Caki2 (cell line): ENCODE data around the gene ASH1L. TPM values are rescaled to one million over a fixed set of nuclear protein-coding genes. Genes with fewer than 3 reads are reported as not detected.
"Not testable (repeated sequence)": the region's sequence is repeated elsewhere in the genome, so short reads cannot be mapped to it uniquely, and the experiment has no call there.

ENCODE experiments used
- DNase-seq: peaks from one replicate; pipeline ENCODE4 v3.0.0-alpha.2; 2015; ENCODE audit warnings: low read depth
- in situ Hi-C: cut with HindIII; loops from 2 replicates; pipeline ENCODE4 v1.10.0; 2016; ENCODE audit warnings: low sequenced_read_pairs, low pct_unique_long_range_greater_than_20kb, mixed read lengths
- total RNA-seq: library from RNA; depleted of rRNA; stranded (reverse); fragments of >200 nt; shearing (Covaris generic); gene quantifications from 2 replicates; pipeline ENCODE4 v1.2.3, GENCODE V29; 2014; ENCODE audit warnings: low replicate concordance

ASH1L gene
- total RNA-seq, 1 experiment from 2014 or later = 9.7 TPM

DNA sequence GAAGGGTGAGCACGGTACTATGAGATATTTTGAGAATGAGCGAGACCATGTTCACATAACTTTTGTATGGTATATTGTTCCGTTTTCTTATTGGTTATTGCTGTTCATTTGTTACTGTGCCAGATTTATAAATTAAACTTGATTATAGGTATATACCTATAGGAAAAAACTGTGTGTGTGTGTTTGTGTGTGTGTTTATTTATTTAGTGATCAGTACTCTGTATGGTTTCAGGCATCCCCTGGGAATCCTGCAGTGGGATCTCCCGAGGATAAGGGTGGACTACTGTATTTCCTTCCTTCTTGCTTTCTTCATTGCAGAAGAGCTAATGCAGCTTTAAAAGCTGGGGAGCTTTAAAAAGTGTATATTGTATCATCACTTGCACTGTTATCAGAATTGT lies 8.0 kb upstream of the ASH1L start:
- in situ Hi-C loops = no loop called here
- DNase-seq = no peak

DNA sequence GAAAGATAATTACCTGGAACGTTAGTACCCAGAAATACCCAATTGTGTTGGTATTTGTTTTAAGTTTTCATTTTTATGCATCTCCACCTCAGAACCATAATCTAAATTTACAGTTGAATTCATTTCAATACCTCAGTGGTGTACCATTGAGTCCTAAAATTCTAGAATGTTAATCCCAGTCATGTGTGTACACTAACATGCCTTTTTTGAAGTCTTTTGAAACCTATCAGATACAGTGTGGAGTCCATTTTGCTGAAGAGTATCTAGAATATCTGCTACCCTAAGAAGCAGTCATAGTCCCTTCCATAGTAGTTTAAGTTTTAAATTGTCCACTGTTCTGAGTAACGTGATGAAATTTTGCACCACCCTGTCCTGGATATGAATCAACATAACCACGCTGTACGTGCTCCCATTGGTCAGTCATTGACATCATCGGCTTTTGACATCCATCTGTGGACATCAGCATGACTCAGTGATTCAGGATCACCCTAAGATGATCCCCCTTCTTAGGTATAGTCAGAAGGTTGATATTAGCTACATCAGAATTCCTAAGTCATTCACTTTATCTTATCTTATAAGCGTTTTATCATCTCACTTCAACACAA lies 7.5 kb upstream of the ASH1L start:
- in situ Hi-C loops = no loop called here

DNA sequence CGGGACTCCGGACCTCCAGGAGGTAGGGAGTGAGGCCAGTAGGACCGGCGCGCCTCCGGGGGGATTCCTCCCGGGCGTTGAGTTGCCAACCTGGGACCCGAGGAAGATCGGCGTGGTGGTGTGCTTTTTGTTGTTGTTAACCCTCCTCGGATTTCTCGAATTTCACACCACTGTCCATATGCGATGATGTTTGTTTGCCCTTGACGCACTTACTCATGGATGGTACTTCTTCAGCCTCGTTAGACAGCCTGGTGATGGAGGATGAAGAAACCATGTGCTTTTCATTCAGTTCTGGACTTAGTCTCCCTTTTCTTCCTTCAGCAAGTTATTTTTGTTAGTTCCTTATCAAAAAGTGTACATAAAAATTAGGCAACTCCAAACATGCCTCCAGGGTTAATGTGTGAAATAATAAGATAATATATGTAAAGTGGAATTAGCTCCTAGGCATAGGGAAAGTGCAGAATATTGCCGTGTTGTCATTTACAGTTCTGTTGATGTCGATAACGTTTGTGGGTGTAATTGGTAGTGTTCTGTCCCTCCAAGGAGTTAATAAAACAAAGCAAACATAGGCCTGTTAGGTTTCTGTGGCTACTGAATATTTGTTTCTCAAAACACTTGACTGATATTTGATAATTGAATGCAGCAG lies 897 bp upstream of the ASH1L start:
- in situ Hi-C loops, DNase-seq: not testable (repeated sequence)

More for the DNA sequence above, 7.5 kb upstream of the ASH1L start:
- DNase-seq = peak; percentile 81

DNA sequence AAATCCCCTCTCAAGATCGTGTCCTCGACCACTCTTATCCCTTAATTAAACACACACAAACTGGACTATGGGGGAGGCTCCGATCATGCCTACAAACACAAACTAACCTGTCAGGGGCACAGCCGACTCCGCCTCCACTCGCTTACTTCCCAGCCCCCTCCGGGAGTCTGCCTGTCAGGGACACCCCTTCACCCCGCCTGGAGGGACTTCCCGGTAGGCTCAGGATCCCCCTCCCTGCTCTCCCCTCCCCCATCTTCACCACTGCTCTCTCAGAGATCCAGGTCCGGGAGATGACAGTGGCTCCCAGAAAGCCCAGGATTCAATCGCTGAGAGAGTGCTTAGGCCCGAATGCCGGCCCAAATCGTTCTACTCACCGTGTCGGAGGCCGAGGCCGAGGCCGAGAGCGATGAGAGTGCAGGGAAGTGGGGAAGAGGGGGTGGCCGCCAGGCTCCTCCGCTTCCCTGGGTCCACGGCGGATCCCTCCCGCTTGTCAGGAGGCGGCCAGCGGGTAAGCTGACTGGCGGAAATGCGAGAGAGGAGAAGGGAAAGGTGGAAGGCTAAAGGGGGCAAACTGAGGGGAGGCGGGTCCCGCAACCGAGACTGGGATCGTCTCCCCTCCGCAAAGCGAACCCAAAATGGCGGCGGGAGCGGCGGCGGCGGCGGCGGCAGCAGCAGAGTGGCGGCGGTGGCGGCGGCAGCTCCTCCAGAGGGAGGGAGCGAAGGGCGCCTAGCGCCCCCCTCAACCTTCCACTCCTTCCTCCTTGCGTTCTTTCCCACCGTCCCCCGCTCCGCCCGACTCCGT lies 623 bp downstream of the ASH1L start:
- DNase-seq, in situ Hi-C loops: not testable (repeated sequence)

DNA sequence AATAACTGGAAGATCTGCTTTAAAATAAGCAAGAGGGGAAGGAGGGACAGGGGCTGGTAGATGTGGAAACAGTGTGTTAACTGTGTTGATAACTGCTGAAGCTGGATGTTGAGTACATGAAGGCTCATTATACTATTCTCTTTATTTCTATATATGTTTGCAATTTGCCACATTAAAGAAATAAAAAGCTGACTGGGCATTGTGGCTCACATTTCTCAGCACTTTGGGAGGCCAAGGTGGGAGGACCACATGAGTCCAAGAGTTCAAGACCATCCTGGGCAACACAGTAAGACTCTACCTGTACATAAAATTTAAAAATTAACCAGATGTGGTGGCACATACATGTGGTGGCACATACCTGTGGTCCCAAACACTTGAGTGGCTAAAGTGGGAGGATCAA lies 6.7 kb downstream of the ASH1L start:
- no peak for DNase-seq
- in situ Hi-C loops = no loop called here

DNA sequence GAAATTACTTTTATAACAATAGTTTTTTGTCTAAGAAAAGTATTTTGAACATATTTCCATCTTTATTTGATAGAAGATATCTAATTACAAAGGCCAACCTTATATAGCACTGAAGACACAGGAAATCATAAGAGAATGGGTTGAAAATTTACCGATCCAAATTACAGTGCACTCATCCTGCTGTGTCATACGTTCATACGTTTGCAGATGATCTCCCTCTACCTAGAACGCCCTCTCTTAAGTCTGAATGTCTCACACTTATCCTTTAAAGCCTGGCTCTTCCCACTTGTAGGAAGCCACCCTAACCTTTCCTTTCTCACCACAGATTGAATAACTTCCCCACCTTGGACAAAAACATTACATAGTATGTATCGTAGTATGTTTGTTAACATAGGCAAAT lies 9.3 kb downstream of the ASH1L start:
- DNase-seq = no peak
- in situ Hi-C loops = no loop called here

DNA sequence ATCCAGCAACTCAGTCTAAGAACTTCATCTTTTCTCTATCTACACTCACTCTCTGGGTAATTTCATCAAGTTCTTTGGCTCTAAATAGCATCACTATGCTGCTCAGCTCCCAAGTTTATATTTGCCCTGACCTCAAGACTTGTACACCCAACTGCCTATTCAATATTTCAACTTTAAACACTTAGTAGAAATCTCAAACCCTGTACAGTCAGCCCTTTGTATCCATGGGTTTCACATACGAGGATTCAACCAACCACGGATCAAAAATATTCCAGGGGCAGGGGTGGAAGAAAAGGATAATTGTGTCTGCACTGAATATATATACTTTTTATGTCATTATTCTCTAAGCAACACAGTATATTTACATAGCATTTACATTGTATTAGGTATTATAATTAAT lies 13.9 kb downstream of the ASH1L start:
- no peak for DNase-seq
- in situ Hi-C loops = no loop called here

DNA sequence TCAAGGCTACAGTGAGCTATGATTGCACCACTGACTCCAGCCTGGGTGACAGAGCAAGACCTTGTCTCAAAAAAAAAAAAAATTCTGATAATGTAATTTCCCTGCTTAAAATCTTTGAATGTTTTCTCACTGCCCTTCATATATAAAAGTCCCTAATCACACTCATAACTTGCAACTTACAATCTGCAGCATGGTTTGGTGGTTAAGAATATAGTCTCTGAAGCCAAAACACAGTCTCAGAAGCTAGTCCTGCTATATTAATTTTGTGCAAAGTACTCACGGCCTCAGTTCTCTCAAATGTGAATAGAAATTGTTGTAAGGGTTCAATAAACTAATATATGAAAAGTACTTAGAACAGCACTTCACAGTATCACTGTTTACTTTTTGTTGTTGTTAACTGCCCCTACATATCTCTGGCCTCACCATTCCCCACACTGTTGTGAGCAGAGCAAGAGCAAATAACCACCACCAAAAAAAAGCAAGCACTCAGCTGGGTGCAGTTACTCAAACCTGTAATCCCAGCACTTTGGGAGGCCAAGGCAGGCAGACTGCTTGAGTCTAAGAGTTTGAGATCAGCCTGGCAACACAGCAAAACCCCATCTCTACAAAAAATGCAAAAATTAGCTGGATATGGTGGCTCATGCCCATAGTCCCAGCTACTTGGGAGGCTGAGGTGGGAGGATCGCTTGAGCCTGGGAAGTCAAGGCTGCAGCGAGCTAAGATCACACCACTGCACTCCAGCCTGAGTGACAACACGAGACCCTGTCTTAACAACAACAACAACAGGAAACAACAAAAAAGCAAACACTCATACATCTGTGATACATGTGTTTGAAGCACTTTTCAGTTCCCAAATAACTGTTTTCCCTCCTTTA lies 22.4 kb downstream of the ASH1L start:
- no peak for DNase-seq
- in situ Hi-C loops = no loop called here

DNA sequence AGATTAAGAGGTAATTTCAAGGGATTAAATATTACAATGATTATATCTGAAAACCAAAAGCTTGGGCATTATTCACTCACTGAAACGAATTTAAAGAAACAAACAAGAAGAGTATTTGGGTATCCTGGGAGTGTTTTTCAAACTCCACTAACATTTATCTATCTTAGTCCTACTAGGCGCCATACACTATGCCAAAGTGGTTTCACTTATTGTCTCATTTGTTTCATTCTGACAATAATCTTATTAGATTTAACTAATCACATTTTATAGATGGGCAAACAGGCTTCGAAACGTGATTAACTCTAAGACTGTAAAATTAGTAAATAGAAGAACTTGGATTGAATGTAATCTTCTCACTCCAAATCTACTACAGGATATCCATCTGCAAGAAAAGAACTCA lies 25.4 kb downstream of the ASH1L start:
- in situ Hi-C loops = no loop called here
- no peak for DNase-seq

DNA sequence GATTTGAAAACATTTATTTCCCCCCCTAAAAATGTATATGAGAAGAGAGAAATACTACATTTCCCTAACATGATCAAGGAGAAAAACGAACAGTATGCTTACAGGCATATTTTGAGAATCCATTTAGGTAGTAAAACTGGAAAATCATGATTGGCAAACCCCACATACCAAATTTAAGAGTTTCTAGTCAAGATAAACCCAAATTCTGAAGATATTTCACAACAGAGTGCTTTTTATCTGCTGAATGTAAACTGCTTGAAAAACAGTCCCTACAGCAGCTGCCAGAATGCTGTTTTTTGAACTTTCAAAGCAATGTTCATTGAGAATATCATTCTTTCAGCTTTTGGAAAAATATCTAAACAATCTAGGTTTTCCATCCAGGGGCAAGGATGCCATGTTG lies 31.0 kb downstream of the ASH1L start:
- in situ Hi-C loops = no loop called here
- no peak for DNase-seq

DNA sequence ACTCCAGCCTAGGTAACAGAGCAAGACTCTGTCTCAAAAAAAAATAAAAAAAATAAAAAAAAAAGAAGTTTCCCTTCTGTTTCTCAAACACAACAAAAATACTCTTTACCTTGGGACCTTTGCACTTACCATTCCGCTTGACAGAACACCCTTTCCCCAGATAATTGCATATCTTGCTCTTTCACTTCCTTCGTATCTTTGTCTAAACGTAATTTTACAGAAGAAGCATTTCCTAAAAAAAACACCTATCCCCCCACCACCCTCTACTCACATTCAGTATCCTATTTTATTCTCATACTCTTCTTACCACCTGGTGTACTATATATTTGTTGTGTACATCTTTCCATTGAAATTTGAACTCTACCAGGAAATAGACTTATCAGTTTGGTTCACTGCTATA lies 32.7 kb downstream of the ASH1L start:
- in situ Hi-C loops = no loop called here
- no peak for DNase-seq

DNA sequence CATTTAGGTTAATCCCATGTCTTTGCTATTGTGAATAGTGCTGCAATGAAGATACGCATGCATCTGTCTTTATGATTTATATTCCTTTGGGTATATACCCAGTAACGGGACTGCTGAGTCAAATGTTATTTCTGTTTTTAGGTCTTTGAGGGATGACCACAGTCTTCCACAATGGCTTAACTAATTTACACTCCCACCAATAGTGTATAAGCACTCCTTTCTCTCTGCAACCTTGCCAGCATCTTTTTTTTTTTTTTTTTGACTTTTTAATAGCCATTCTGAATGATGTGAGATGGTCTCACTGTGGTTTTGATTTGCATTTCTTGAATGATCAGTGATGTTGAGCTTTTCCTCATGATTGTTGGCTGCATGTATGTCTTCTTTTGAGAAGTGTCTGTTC lies 33.5 kb downstream of the ASH1L start:
- in situ Hi-C loops = no loop called here
- DNase-seq = no peak

DNA sequence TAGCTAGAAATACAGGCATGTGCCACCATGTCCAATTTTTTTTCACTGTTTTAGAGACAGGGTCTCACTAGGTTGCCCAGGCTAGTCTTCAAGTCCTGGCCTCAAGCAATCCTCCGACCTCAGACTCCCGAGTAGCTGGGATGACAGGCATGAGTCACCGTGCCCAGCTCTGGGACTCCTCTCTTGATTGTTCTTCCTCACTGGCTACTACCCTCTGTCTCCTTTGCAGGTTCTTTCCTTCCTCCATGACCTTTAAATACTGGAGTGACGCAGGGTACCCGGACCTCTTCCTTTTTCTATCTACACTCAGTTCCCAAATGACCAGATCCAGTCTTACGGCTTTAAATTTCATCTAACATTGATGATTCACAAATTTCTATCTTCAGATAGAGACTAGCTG lies 34.9 kb downstream of the ASH1L start:
- in situ Hi-C loops = no loop called here
- no peak for DNase-seq

DNA sequence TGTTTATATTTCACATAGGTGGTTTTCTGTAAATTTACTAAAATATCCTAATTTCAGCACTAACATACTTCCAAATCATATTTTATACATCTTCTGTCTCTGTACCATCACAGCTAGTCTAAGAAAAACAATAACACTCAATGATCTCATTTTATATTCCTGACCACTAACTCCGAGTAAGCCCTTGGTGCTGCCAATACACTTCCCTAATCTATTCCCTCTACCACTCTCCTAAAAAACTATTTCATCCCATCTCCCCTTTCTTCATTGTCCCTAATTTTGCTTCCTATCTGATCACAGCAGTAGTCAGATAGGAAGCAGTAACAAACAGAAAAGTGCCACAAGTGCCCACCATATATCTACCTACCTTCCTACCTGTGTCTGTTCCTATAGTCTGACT lies 36.2 kb downstream of the ASH1L start:
- in situ Hi-C loops = no loop called here
- DNase-seq = no peak

DNA sequence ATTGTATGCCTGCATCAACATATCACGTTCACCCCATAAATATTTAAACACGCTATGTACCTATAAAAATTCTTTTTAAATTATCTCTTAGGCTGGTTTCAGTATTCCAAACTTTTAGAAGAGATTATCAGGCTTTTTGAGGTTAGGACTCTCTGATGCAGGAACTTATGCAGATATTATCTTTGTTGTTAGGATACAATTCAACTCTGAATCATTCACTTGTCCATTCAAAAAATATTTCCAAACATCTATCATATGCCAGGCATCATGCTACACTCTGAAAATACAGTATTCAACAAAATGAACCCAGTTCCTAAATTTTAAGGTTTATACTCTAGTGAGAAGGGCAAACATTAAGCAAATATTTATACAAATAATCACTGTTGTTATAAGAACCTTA lies 40.5 kb downstream of the ASH1L start:
- no peak for DNase-seq
- in situ Hi-C loops = no loop called here

DNA sequence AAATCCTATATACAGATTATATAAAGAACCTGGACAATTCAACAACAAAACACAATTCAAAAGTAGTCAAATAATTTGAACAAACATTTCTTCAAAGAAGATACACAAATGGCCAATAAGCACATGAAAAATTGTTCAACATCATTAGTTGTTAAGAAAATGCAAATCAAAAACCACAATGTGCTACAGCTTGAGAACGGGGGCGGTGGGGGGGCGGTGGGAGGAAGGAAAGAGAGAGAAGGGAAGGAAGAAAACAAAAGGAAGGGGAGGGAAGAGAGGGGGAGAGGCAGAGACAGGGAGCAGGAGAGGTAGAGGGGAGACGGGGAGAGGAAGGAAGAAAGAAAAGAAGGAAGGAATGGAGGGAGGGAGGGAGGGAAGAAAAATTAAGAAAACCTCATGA lies 44.1 kb downstream of the ASH1L start:
- DNase-seq = no peak
- in situ Hi-C loops = no loop called here

DNA sequence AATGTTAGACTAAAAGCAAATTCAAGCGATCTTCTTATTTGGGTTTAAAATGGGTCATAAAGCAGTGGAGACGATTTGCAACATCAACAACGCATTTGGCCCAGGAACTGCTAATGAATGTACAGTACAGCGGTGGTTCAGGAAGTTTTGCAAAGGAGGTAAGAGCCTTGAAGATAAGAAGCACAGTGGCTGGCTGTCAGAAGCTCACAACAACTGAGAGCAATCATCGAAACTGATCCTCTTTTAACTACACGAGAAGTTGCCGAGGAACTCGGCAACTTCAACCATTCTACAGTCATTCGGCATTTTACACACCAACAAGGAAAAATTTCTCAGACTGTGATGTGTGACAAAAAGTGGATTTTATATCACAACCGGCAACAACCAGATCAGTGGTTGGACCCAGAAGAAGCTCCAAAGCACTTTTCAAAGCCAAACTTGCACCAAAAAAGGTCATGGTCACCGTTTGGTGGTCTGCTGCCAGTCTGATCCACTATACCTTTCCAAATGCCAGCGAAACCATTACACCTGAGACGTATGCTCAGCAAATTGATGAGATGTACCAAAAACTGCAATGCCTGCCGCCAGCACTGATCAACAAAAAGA lies 47.9 kb downstream of the ASH1L start:
- in situ Hi-C loops = no loop called here
- DNase-seq = no peak

DNA sequence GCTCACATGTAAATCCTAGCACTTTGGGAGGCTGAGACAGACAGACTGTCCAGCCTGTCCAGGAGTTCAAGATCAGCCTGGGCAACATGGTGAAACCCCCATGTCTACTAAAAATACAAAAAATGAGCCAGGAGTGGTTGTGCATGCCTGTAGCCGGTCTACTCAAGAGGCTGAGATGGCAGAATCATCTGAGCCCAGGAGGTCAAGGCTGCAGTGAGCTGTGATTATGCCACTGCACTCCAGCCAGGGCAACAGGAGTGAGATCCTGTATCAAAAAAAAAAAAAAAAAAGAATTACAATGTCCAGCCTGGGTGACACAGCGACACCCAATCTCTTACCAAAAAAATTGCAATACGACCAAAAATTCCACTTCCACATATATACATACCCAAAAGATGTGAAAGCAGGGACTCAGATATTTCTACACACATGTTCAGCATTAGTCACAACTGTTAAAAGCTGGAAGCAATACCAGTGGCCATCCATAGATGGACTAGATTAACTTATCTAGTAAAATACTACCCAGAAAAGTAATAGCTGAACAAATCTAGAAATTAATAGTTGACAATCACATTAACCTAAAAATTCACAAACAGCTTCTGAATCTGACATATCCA lies 49.2 kb downstream of the ASH1L start:
- DNase-seq = no peak
- in situ Hi-C loops = no loop called here
